Activated CD8-positive, alpha-beta memory T cell treated with anti-CD3 and anti-CD28 coated beads for 1 hour (primary cell): ENCODE measurements around the gene GRB10.
"Not testable (repeated sequence)": the region's sequence is repeated elsewhere in the genome, so short reads cannot be mapped to it uniquely, and the experiment has no call there.

Experiments
- DNase-seq, 2 donors: peaks; one replicate each; pipeline ENCODE4 v3.0.0-alpha.2; 2020; ENCODE audit warnings: low read depth in 1 of 2; ENCODE audit errors: extremely low read depth in 1 of 2

GRB10 gene

GRCh38 chr7:50558294-50559053, 224.2 kb downstream of the GRB10 start:
- DNase-seq = no peak

DNA sequence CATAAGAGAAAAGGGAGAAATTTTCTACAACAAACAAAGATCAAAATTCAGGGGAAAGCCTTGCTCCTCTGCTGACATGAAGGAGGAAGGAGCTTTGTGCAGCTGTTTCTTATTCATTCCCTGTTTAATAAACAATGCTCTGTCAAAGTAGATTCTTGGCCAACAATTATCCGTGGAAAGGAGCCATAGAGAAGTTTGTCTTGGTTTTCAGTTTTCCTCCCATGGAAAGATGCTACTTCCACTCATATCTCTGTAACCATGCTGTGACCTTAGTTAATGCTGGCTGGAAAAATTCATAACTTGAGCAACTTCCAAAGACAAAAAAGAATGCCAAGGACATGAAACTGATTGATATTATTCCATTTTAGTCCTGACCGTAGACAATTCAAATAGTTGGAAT, 225.6 kb downstream of the GRB10 start:
- DNase-seq = no peak

GRCh38 chr7:50556247-50556991, 226.3 kb downstream of the GRB10 start:
- DNase-seq = no peak

- no peak for DNase-seq
These were observed 227.0 kb downstream of the GRB10 start for GRCh38 chr7:50555594-50556140.

- DNase-seq = no peak
These were observed 228.0 kb downstream of the GRB10 start for GRCh38 chr7:50554431-50555322.

- DNase-seq = no peak
These were observed 228.7 kb downstream of the GRB10 start for GRCh38 chr7:50553973-50554372.

- no peak for DNase-seq
These were observed 229.8 kb downstream of the GRB10 start for GRCh38 chr7:50552921-50553320.

DNA sequence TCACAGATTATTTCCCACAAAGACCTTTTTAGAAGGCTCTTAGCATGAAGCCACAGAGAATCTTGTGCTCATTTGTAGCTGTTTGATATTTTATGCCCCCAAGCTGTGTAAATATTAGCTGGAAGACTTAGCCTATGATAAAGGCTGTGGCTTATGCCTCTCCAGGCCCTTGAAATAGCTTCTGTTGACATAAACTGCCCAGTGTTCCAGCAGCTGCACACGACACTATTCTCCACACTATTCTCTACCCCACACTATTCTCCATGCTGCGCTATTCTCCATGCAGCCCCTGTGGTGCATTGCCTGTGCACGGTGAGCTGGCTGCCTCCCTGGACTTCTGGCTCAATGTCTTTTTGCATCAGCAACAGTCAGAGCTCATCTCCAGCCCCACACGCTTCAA, 230.6 kb downstream of the GRB10 start:
- DNase-seq = no peak

DNA sequence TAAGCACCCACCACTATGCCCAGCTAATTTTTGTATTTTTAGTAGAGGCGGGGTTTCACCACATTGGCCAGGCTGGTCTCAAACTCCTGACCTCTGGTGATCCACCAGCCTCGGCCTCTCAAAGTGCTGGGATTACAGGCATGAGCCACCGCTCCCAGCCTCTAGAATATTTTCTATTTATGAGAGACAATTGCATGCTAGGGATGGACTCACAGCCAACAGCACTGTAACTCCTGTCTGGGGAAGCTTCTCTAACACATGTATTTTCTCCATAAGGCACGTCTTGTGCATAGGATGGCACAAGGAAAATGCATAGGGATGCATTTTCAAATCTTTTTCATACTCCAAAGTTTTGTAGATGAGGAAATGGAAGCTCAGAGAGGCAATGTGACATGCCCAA, 237.1 kb downstream of the GRB10 start:
- DNase-seq = not testable (repeated sequence)

- DNase-seq = no peak
These were observed 237.7 kb downstream of the GRB10 start for GRCh38 chr7:50544992-50545391.

- no peak for DNase-seq
These were observed 238.8 kb downstream of the GRB10 start for GRCh38 chr7:50543776-50544442.

GRCh38 chr7:50542132-50542531, 240.6 kb downstream of the GRB10 start:
- DNase-seq = no peak

- no peak for DNase-seq
These were observed 241.7 kb downstream of the GRB10 start for GRCh38 chr7:50540785-50541579.
